CD4-positive, alpha-beta T cell treated with Interleukin-15 for 1 hour (primary cell): ENCODE results near the gene LGR6.

Experiments used
- DNase-seq: peaks from one replicate; pipeline ENCODE4 v3.0.0-alpha.2; 2020

LGR6 gene

DNA sequence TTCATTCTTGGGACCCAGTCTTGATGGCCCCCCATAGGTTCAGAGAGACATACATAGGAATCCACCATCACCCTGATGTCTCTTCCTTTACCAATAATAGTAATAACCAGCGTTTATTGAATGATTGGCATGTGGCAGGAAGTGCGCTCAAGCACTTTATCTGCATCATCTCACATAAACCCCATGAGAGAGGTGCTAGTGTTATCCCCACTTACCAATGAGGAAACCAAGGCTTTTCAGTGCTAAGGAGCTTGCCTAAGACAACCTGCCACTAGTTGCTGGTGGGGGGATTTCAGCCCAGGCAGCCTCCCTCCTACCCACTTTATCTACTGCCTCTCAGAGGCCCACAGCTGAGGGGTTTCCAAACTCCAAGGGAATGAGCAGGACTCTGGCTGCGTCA, 7.7 kb downstream of the LGR6 start:
- no peak for DNase-seq

DNA sequence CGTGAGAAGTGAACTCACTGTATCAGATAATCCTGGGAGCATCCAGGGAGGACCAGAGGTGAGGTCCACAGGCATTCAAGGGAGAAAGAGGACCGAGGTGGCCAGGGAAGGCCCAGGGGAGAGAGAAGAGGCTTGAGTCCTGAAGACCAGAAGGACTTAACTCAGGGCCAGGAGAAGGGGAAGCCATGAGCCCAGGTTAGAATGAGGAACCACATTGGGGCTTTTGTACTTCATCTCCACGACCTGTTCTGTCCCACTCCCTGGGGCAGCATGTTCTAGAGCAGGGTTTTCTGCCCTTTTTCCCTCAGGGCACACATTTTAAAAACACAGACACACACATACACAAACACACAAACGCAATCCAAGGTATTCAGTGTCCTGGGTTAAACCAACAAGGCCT, 8.4 kb downstream of the LGR6 start:
- DNase-seq = no peak

- no peak for DNase-seq
These were observed 9.0 kb downstream of the LGR6 start for GRCh38 chr1:202202500-202203168.

DNA sequence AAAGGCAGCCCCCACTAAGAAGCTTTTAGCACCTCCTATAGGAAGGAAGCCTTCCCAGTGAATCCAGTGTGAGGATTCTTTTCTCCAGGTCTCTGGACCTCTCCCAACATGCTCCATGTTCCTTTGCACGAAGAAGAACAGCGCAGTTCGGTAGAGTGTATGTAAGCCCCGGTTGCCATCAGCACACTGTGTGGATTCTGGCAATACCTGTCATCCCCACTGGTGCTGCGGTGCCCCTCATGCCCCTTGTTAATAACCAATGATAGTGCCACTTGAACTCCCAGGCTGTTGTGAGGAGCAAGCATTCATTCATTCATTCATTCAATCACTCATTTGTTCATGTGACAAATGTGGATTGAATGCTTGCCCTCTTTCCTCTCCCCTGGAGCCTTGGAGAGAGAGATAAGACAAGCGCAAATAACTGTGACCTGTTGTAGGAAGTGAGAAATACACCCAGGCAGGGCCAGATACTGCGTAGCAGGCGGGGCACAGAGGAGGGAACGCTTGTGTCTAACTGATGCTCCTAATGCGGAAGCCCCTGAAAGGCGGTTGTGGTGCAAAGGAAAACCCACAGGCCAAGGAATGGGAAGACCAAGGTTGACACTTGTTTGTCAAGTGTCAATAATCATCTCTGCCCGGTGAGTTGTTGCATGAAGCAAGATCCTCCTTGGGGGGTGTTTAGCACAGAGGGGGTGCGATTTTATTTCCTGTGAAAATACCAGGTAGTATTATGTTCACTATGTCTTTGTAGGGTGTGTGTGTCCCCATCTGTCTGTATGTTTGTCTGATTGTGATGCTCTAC, 9.8 kb downstream of the LGR6 start:
- peak; percentile 23 for DNase-seq

- no peak for DNase-seq
These were observed 10.5 kb downstream of the LGR6 start for GRCh38 chr1:202204065-202204464.

GRCh38 chr1:202205523-202206190, 12.1 kb downstream of the LGR6 start:
- no peak for DNase-seq

DNA sequence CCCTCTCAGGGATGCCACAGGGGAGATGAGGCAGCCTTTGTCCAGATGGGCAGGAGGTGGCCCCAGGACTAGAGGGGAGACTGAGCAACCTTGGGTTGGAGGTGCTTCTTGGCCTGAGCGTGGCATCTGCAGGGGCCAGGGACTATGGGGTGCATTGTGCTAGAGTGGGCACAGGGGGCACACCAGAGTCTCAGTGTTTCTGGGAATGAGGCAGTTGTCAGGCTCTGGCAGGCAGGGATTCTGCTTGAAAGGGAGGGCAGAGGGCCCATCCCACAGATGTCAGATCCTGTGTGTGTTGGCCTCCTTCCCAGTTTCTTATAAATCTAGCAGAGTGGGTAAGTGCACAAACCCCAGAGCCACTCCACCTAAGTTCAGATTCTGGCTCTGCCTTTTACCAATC, 13.7 kb downstream of the LGR6 start:
- DNase-seq = no peak

- DNase-seq = no peak
These were observed 14.8 kb downstream of the LGR6 start for GRCh38 chr1:202208351-202208857.

DNA sequence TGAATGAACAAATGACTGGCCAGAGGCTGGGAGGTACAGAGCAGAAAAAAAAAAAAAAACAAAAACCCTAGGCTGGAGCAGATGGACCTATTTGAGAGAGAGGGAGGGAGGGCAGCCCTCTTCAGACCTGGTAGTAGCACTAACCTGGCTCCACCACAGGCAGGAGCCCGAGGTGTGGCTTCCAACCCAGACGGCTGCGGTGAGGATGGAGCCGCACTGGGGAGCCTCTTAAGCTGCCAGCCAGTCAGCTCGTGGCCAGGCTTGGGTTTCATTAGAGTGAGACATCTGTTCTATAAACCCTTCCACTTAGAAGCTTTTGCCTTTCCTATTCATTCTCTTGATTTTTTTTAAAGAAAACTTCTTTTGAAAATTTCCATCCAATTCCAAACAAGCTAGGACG, 16.8 kb downstream of the LGR6 start:
- no peak for DNase-seq

DNA sequence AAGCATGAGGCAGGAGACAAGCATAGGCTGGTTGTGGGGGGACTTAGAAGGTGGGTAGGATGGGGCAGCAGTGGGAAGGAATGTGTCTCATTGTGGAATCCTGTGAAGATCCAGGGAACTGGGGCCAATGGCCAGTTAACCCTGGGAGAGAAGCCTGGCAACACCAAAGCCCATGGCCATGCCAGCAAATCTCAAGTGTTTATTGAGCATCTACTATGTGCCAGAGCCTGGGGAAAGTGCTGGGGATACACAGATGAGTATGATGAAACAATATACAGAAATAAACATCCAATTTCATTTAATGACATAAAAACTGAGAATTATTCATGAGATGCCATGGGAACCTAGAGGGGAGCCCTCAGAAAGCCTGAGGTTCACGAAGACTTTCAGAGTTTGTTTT, 17.4 kb downstream of the LGR6 start:
- no peak for DNase-seq

DNA sequence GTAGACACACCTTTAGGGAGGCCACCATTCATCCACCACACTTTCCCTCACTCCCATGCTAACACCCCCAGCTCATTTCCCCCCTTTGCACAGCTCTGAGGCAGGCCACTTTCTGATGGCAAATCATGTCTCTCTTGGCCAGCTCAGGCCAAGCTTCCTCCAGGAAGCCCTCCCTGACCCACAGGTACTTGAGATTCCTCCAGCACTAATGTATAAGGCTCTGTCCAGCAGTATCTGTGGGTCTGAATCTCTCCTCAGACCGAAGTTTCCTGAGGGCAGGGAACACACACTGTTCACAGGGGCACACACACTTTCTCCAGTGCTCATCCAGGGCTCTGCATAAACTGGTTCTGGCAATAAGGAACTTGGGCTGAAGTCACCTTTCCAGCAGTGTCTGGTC, 19.2 kb downstream of the LGR6 start:
- DNase-seq = no peak

DNA sequence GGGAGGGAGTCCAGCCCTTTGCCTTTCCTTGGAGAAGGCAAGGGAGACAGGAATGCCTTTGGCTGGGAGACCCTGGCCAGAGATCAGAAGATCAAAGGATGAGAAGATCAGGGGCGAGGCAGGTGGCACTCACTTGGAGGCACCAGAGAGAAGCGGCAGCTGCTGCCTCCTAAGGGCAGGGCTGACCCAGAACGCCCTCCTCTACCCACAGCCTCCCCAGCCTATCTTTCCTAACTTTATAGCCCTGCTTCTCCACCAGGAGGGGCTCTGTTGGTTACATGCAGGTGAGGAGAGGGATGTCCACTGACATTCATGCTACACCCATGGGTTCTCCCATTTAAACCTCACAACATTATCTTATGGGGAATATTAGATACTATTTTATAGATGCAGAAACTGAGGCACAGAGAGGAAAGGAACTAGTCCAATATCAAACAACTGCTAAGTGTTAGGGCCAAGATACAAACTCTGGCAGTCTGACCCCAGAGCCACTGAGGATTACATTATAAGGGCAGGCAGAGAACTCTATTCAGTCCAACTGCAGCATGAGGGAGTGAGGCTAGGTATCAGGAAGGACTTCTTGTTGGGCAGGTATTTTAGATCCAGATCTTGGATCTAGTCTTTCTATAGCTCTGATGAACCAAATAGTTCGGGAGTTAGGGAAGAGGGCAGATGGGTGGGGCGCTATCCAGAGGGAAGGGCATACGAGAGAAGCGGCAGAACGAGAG, 19.9 kb downstream of the LGR6 start:
- no peak for DNase-seq

DNA sequence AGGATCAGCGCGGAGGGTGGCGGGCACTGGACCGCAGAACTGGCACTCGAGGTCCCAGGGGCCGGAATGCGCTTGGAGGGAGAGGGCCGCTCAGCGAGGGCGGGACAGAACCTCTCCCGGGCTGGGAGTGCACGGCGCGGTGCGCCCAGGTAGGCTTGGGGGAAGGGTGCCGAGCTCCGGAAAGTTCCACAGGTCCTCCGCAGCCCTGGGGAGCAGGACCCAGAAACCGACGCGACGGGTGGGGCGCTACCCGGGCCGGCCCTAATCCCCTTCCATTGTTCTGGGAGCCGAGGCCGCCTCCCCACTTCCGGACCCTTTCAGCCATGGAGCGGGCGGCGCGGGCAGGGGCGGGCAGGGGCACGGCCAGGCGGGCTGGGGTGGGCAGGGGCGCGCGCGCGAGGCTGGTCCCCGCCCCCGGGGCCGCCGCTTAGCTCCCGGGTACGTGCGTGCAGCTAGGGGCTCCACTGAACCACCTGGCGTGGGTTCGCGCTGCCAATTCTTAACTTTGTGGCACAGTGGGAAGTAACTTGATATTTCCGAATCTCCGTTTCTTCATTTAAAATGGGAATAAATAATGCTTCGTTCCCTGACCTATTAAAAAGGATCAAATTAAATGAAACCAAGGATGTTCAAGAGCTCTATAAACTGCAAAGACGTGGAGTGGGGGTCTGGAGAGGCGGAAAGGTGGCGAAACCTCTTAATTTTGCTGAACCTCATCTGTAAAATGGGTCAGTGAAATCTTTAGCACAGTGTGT, 20.7 kb downstream of the LGR6 start:
- no peak for DNase-seq

DNA sequence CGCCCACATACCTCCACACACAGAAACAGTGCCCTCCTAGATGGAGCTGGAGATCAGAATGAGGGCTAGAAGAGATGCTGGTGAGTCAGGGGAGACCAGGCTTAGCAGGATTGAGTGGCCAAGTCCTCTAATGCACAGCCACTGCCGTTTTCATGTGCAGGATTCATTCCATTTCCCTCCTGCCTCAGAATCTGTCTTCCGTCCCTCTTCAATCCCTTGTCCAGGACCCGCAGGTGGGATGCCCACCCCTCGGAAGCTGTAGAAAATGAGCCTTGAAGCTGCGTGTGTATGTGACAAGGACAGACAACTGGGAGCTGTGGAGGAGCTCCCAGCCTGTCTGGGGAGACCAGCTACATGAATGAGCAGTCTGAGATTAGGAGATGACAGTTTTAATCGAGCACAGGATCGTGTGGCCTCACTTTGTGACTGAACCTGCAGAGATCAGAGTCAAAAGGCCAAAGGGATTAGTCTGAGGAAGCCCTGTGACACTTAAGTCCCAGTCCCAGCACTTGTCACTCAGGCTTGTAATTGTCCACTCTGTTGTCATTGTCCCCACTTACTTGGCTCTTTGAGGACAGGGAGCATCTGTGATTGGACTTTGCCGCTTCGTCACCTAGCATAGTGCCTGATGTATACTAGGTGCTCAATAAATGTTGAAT, 22.0 kb downstream of the LGR6 start:
- no peak for DNase-seq

GRCh38 chr1:202216691-202217090, 23.1 kb downstream of the LGR6 start:
- DNase-seq = no peak

DNA sequence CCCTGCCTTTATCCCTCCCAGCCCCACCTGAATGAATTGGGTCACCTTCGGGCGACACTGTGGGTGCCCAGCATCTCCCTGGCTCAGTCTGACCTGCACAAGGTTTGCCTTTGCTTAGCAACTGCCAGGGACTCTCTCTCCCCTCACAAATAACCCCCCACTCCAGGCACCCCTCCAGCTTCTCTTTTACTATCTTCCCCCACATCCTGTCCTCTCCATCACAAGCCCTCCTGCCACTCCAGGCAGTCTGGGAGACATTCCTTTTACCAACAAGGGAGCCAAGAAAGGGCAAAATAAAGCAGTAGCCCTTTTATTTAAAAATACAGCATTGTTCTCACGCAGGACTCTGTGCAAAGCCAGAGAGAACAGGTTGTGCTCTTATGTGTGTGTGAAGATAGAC, 23.9 kb downstream of the LGR6 start:
- no peak for DNase-seq

GRCh38 chr1:202217951-202218350, 24.4 kb downstream of the LGR6 start:
- DNase-seq = no peak

DNA sequence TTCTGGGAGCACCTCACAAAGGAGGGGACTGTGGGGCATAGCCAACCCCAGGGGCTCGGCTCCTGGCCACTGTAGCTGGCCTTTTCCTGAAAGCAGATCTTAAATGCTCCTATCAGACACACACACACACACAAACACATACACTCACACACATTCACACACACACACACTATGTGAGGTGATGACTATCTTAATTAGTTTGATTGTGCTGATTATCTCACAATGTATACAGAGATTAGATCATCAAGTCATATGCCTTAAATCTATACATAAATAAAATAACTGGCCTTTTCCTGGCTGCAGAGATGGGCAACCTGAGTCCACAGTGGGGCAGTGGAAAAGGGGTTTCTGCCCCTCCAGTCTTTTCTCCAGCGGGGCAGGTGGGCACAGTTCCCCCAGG, 27.1 kb downstream of the LGR6 start:
- no peak for DNase-seq

- DNase-seq = no peak
These were observed 28.6 kb downstream of the LGR6 start for GRCh38 chr1:202221911-202222909.

- no peak for DNase-seq
These were observed 29.7 kb downstream of the LGR6 start for GRCh38 chr1:202223121-202223860.
